Measurements from ENCODE around the gene NHSL2.
"Not testable (repeated sequence)": the region's sequence is repeated elsewhere in the genome, so short reads cannot be mapped to it uniquely, and the experiment has no call there.

NHSL2 gene

GRCh38 chrX:71927040-71927439 lies 16.4 kb downstream of the NHSL2 start:
- DNase-seq = no peak

GRCh38 chrX:71928856-71929255 lies 18.2 kb downstream of the NHSL2 start:
- DNase-seq = no peak

GRCh38 chrX:71930298-71930697 lies 19.7 kb downstream of the NHSL2 start:
- no peak for DNase-seq

GRCh38 chrX:71935476-71935875 lies 24.8 kb downstream of the NHSL2 start:
- DNase-seq = no peak

- DNase-seq = no peak
Observed at GRCh38 chrX:71936632-71937031, 26.0 kb downstream of the NHSL2 start.

GRCh38 chrX:71938371-71938770 lies 27.7 kb downstream of the NHSL2 start:
- no peak for DNase-seq

- DNase-seq = no peak
Observed at GRCh38 chrX:71941145-71941544, 30.5 kb downstream of the NHSL2 start.

- no peak for DNase-seq
Observed at GRCh38 chrX:71941776-71942175, 31.1 kb downstream of the NHSL2 start.

GRCh38 chrX:71944369-71944768 lies 33.7 kb downstream of the NHSL2 start:
- no peak for DNase-seq

GRCh38 chrX:71945237-71945805 lies 34.7 kb downstream of the NHSL2 start:
- no peak for DNase-seq

- DNase-seq = no peak
Observed at GRCh38 chrX:71949363-71949762, 38.7 kb downstream of the NHSL2 start.

- no peak for DNase-seq
Observed at GRCh38 chrX:71949844-71950445, 39.3 kb downstream of the NHSL2 start.

GRCh38 chrX:71953391-71953790 lies 42.7 kb downstream of the NHSL2 start:
- DNase-seq = no peak

- no peak for DNase-seq
Observed at GRCh38 chrX:71953946-71954345, 43.3 kb downstream of the NHSL2 start.

- no peak for DNase-seq
Observed at GRCh38 chrX:71954458-71954857, 43.8 kb downstream of the NHSL2 start.

GRCh38 chrX:71955530-71956120 lies 45.0 kb downstream of the NHSL2 start:
- no peak for DNase-seq

- no peak for DNase-seq
Observed at GRCh38 chrX:71958281-71958675, 47.6 kb downstream of the NHSL2 start.

GRCh38 chrX:71964184-71964583 lies 53.5 kb downstream of the NHSL2 start:
- DNase-seq = not testable (repeated sequence)

- DNase-seq = no peak
Observed at GRCh38 chrX:71974916-71975315, 64.3 kb downstream of the NHSL2 start.

- DNase-seq = no peak
Observed at GRCh38 chrX:71976753-71977152, 66.1 kb downstream of the NHSL2 start.

GRCh38 chrX:71978164-71978563 lies 67.5 kb downstream of the NHSL2 start:
- no peak for DNase-seq

GRCh38 chrX:71989768-71990426 lies 79.3 kb downstream of the NHSL2 start:
- DNase-seq = no peak

GRCh38 chrX:71990518-71990917 lies 79.9 kb downstream of the NHSL2 start:
- no peak for DNase-seq

- no peak for DNase-seq
Observed at GRCh38 chrX:71991164-71991563, 80.5 kb downstream of the NHSL2 start.
